NB4 (cell line): ENCODE results near the gene NACA2.

Experiments
- DNase-seq: peaks from one replicate; pipeline ENCODE4 v3.0.0; 2010; ENCODE audit warnings: low read depth
- H3K4me3 ChIP-seq: one replicate; pipeline ENCODE4 v1.5.1; 2011; ENCODE audit warnings: mild to moderate bottlenecking, low read depth, low read length, moderate library complexity
- CTCF ChIP-seq: IDR thresholded peaks from one replicate; pipeline ENCODE4 v1.5.1; 2012; ENCODE audit warnings: low read depth, low read length
- MAX ChIP-seq: IDR thresholded peaks from 2 replicates; pipeline ENCODE4 v1.6.1; 2011; ENCODE audit warnings: low read depth, low read length
- MYC ChIP-seq: IDR thresholded peaks from 2 replicates; pipeline ENCODE4 v1.6.1; 2011; ENCODE audit warnings: low read depth, low read length
- POLR2A ChIP-seq: IDR thresholded peaks from 2 replicates; pipeline ENCODE4 v1.6.1; 2011; ENCODE audit warnings: mild to moderate bottlenecking; ENCODE audit not compliant: insufficient read length; ENCODE audit errors: extremely low read depth

NACA2 gene

DNA sequence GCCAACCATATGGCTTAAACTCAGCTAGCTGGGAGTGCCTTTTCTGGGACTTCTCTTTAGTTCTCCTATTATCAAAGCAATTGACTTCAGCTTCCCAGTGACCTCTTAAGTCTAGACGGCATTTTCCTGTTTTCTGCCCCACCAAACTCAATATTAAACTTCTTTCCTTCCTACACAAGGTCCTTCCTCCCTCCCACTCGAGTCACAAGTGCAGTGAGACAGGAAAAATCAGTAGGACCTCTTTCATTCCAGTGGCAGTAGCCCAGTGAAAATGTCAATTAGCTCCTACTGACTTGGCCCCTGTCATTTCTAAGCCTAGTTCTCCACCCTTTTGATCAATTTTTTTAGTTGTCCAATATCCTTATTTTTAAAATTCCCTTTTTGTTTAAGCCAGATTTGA, 9.6 kb upstream of the NACA2 start:
- no peak overlapping the region for H3K4me3 ChIP-seq
- TF ChIP-seq CTCF: no peak
- TF ChIP-seq POLR2A: no peak
- no peak for TF ChIP-seq MYC
- no peak for TF ChIP-seq MAX
- no peak for DNase-seq

- no peak for TF ChIP-seq MAX
- no peak for TF ChIP-seq MYC
- no peak for TF ChIP-seq POLR2A
- TF ChIP-seq CTCF: no peak
Measured at GRCh38 chr17:61599608-61600007, 8.6 kb upstream of the NACA2 start.

GRCh38 chr17:61598014-61598413, 7.0 kb upstream of the NACA2 start:
- no peak overlapping the region for H3K4me3 ChIP-seq
- no peak for DNase-seq
- TF ChIP-seq MYC (no peak), POLR2A (no peak), CTCF (no peak), MAX (no peak)

More at GRCh38 chr17:61599608-61600007, 8.6 kb upstream of the NACA2 start:
- H3K4me3 ChIP-seq: no peak overlapping the region
- no peak for DNase-seq

- no peak for TF ChIP-seq CTCF
- no peak for TF ChIP-seq MAX
- no peak for TF ChIP-seq POLR2A
- TF ChIP-seq MYC: no peak
- DNase-seq: no peak
- H3K4me3 ChIP-seq: no peak overlapping the region
Measured at GRCh38 chr17:61597607-61598006, 6.6 kb upstream of the NACA2 start.

DNA sequence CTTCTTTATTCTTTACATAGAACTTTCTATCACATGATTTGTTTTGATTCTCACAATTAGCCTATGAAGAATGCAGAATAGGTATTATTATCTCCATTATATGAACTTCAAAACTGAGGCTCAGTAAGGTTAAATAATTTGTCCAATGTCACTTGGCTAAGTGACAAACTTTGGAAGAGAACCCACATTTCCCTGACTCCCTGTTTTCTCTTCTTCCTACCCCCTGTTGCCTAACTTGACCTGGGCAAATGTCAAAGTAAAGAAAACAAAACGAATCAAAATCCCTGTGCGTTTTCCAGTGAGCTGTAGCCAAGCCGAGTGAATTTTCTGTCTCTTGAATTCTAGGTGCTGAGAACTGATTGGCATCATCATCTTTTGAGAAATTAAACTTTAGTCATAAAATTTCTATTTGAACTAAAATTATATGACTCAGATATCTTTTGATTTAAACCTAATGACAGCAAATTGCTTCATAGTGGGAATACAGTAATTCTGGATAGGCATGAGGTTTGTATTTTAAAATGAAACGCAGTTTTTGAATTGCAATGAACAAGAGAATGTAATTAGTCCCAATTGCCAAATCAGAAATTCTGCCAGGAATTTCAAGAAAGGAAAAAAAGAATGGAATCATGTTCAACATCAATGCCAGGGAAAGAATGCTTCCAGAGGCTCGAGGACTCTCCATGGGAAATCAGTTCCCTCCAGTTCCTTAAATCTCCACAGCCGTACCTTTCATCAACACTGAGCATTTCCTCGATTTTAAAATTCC, 4.6 kb upstream of the NACA2 start:
- DNase-seq: no peak
- H3K4me3 ChIP-seq: no peak overlapping the region
- TF ChIP-seq MYC: no peak
- TF ChIP-seq POLR2A: no peak

DNA sequence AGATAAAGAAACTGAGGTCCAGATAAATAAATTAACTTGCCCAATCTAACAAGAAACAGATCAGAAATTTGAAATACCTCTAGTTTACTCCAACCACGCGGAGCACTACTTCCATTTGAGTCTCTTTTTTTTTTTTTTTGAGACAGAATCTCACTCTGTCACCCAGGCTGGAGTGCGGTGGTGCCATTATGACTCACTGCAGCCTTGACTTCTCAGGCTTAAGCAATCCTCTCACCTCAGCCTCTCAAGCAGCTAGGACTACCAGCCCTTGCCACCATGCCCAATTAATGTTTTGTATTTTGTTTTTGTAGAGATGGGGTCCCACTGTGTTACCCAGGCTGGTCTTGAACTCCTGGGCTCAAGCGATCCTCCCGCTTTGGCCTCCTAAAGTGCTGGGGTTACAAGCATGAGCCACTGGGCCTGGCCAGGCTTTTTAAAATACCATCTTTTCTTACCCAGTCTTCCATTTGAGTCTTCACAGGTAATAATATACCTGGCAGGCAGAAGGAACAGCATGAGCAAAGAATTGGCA, 3.3 kb upstream of the NACA2 start:
- no peak overlapping the region for H3K4me3 ChIP-seq
- DNase-seq: peak; percentile 38
- TF ChIP-seq MYC (no peak), MAX (no peak), CTCF (no peak), POLR2A (no peak)
